ENCODE measurements around the gene MYRFL. TPM values are rescaled to one million over a fixed set of nuclear protein-coding genes. Genes with fewer than 3 reads are reported as not detected.
"Not testable (repeated sequence)": the region's sequence is repeated elsewhere in the genome, so short reads cannot be mapped to it uniquely, and the experiment has no call there.

MYRFL gene
- total and polyA plus RNA-seq, 2 donors = 0.28 to 0.59 TPM

- not testable (repeated sequence) for DNase-seq (ENCODE audit: low read depth in 6 of 9, low spot score in 9 of 9); H3K36me3 ChIP-seq (ENCODE audit: control insufficient read depth in 2 of 2, insufficient read depth in 2 of 2, low read length in 1 of 2); H3K27me3 ChIP-seq (ENCODE audit: control insufficient read depth in 2 of 2, insufficient read depth in 1 of 2, low read length in 1 of 2); H3K4me1 ChIP-seq (ENCODE audit: control insufficient read depth in 2 of 2, insufficient read depth in 2 of 2, low read length in 2 of 2); H3K4me3 ChIP-seq (ENCODE audit: low read length in 2 of 2); H3K27ac ChIP-seq (ENCODE audit: low read depth in 1 of 2, low read length in 1 of 2); H3K9me3 ChIP-seq (ENCODE audit: control insufficient read depth in 2 of 2, insufficient read depth in 1 of 2, low read length in 1 of 2)
- 97% methylated on average over 7 of the region's 7 CpGs for WGBS
Measured at GRCh38 chr12:69994086-69994485, 169.1 kb downstream of the MYRFL start.

- DNase-seq (ENCODE audit: low read depth in 6 of 9, low spot score in 9 of 9) = no peak
- WGBS = 85% methylated on average over 6 of the region's 6 CpGs
- H3K4me3 ChIP-seq (ENCODE audit: low read length in 2 of 2) = no peak overlapping the region
- H3K27me3 ChIP-seq (ENCODE audit: control insufficient read depth in 2 of 2, insufficient read depth in 1 of 2, low read length in 1 of 2) = no peaks in the 10 kb centered on the region
- H3K36me3 ChIP-seq (ENCODE audit: control insufficient read depth in 2 of 2, insufficient read depth in 2 of 2, low read length in 1 of 2) = no peaks in the 10 kb centered on the region
- no peak overlapping the region for H3K27ac ChIP-seq (ENCODE audit: low read depth in 1 of 2, low read length in 1 of 2)
- no peaks in the 10 kb centered on the region for H3K9me3 ChIP-seq (ENCODE audit: control insufficient read depth in 2 of 2, insufficient read depth in 1 of 2, low read length in 1 of 2)
- H3K4me1 ChIP-seq (ENCODE audit: control insufficient read depth in 2 of 2, insufficient read depth in 2 of 2, low read length in 2 of 2) = no peaks in the 10 kb centered on the region
Measured at GRCh38 chr12:69994724-69995173, 169.7 kb downstream of the MYRFL start.

DNA sequence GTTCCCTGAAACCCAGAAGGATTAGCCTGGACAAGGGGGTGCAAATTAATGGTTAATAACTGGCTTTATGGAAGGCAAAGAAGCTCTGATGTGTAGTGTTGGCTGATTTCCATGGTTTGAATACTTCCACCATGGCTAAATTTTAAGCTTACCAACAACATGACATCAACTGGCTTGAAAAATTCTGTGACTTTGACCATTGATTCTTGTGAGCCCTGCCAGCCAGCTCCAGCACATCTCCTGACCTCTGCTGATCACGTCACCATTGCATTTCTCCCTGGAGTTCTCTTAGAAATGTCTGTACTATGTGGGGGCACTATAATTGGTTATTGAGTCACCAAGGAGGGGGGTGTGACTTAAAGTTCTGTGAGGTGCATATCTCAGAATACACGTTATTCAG is 171.2 kb downstream of the MYRFL start:
- H3K4me1 ChIP-seq (ENCODE audit: control insufficient read depth in 2 of 2, insufficient read depth in 2 of 2, low read length in 2 of 2) = no peaks in the 10 kb centered on the region
- no peaks in the 10 kb centered on the region for H3K9me3 ChIP-seq (ENCODE audit: control insufficient read depth in 2 of 2, insufficient read depth in 1 of 2, low read length in 1 of 2)
- DNase-seq (ENCODE audit: low read depth in 6 of 9, low spot score in 9 of 9) = no peak
- no peaks in the 10 kb centered on the region for H3K36me3 ChIP-seq (ENCODE audit: control insufficient read depth in 2 of 2, insufficient read depth in 2 of 2, low read length in 1 of 2)
- H3K27me3 ChIP-seq (ENCODE audit: control insufficient read depth in 2 of 2, insufficient read depth in 1 of 2, low read length in 1 of 2) = no peaks in the 10 kb centered on the region
- H3K27ac ChIP-seq (ENCODE audit: low read depth in 1 of 2, low read length in 1 of 2) = no peak overlapping the region
- 82% methylated on average over 2 of the region's 2 CpGs for WGBS
- H3K4me3 ChIP-seq (ENCODE audit: low read length in 2 of 2) = no peak overlapping the region

- no peak overlapping the region for H3K27ac ChIP-seq (ENCODE audit: low read depth in 1 of 2, low read length in 1 of 2)
- DNase-seq (ENCODE audit: low read depth in 6 of 9, low spot score in 9 of 9) = no peak
- H3K27me3 ChIP-seq (ENCODE audit: control insufficient read depth in 2 of 2, insufficient read depth in 1 of 2, low read length in 1 of 2) = no peaks in the 10 kb centered on the region
- 96% methylated on average over 2 of the region's 2 CpGs for WGBS
- no peak overlapping the region for H3K4me3 ChIP-seq (ENCODE audit: low read length in 2 of 2)
- H3K9me3 ChIP-seq (ENCODE audit: control insufficient read depth in 2 of 2, insufficient read depth in 1 of 2, low read length in 1 of 2) = no peaks in the 10 kb centered on the region
- no peaks in the 10 kb centered on the region for H3K36me3 ChIP-seq (ENCODE audit: control insufficient read depth in 2 of 2, insufficient read depth in 2 of 2, low read length in 1 of 2)
- no peaks in the 10 kb centered on the region for H3K4me1 ChIP-seq (ENCODE audit: control insufficient read depth in 2 of 2, insufficient read depth in 2 of 2, low read length in 2 of 2)
Measured at GRCh38 chr12:69996722-69997121, 171.7 kb downstream of the MYRFL start.

DNA sequence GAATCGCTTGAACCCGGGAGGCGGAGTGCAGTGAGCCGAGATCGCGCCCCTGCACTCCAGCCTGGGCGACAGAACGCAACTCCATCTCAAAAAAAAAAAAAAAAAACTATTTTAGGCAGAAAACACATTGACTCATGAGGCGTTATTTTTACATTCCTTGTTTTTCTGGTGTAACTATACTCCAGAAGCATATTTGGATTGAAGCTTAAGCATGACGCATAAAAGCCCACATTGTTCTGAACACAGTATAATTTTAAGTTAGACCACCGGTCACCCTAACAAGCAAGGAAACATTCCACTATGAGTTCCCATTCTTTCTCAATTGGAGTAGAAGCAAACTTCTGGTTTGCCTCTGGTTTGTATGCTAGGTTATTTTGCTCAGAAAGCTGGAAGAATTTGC is 173.0 kb downstream of the MYRFL start:
- H3K27ac ChIP-seq (ENCODE audit: low read depth in 1 of 2, low read length in 1 of 2) = no peak overlapping the region
- no peak for DNase-seq (ENCODE audit: low read depth in 6 of 9, low spot score in 9 of 9)
- no peaks in the 10 kb centered on the region for H3K36me3 ChIP-seq (ENCODE audit: control insufficient read depth in 2 of 2, insufficient read depth in 2 of 2, low read length in 1 of 2)
- H3K27me3 ChIP-seq (ENCODE audit: control insufficient read depth in 2 of 2, insufficient read depth in 1 of 2, low read length in 1 of 2) = no peaks in the 10 kb centered on the region
- WGBS = 95% methylated on average over 11 of the region's 11 CpGs
- H3K9me3 ChIP-seq (ENCODE audit: control insufficient read depth in 2 of 2, insufficient read depth in 1 of 2, low read length in 1 of 2) = peaks cover 0 to 3% of the 10 kb centered on the region in 2 donors
- H3K4me1 ChIP-seq (ENCODE audit: control insufficient read depth in 2 of 2, insufficient read depth in 2 of 2, low read length in 2 of 2) = no peaks in the 10 kb centered on the region
- no peak overlapping the region for H3K4me3 ChIP-seq (ENCODE audit: low read length in 2 of 2)

DNA sequence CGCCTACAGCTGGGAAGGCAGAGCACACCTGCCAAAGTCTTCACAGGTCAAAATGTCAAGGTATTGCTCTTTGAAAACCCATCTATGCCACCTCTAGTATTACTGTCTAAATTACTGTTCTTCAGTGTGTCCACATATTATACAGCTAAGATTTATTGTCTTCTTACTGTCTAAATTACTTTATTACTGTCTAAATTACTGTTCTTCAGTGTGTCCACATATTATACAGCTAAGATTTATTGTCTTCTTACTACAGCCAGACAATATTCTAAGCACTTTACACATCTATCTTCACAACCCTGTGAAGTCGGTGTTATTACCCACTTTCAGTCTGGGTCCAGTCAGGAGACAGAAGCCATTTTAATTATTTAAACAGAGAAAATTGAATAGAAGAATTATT is 173.9 kb downstream of the MYRFL start:
- H3K27ac ChIP-seq (ENCODE audit: low read depth in 1 of 2, low read length in 1 of 2) = no peak overlapping the region
- no peak for DNase-seq (ENCODE audit: low read depth in 6 of 9, low spot score in 9 of 9)
- no peaks in the 10 kb centered on the region for H3K4me1 ChIP-seq (ENCODE audit: control insufficient read depth in 2 of 2, insufficient read depth in 2 of 2, low read length in 2 of 2)
- no peaks in the 10 kb centered on the region for H3K36me3 ChIP-seq (ENCODE audit: control insufficient read depth in 2 of 2, insufficient read depth in 2 of 2, low read length in 1 of 2)
- peaks cover 0 to 3% of the 10 kb centered on the region in 2 donors for H3K9me3 ChIP-seq (ENCODE audit: control insufficient read depth in 2 of 2, insufficient read depth in 1 of 2, low read length in 1 of 2)
- H3K27me3 ChIP-seq (ENCODE audit: control insufficient read depth in 2 of 2, insufficient read depth in 1 of 2, low read length in 1 of 2) = no peaks in the 10 kb centered on the region
- 98% methylated on average over 2 of the region's 2 CpGs for WGBS
- H3K4me3 ChIP-seq (ENCODE audit: low read length in 2 of 2) = no peak overlapping the region

- 61% methylated on average over 3 of the region's 3 CpGs for WGBS
- H3K27ac ChIP-seq (ENCODE audit: low read depth in 1 of 2, low read length in 1 of 2) = no peak overlapping the region
- no peaks in the 10 kb centered on the region for H3K4me1 ChIP-seq (ENCODE audit: control insufficient read depth in 2 of 2, insufficient read depth in 2 of 2, low read length in 2 of 2)
- peaks cover 0 to 3% of the 10 kb centered on the region in 2 donors for H3K9me3 ChIP-seq (ENCODE audit: control insufficient read depth in 2 of 2, insufficient read depth in 1 of 2, low read length in 1 of 2)
- H3K36me3 ChIP-seq (ENCODE audit: control insufficient read depth in 2 of 2, insufficient read depth in 2 of 2, low read length in 1 of 2) = no peaks in the 10 kb centered on the region
- H3K4me3 ChIP-seq (ENCODE audit: low read length in 2 of 2) = no peak overlapping the region
- H3K27me3 ChIP-seq (ENCODE audit: control insufficient read depth in 2 of 2, insufficient read depth in 1 of 2, low read length in 1 of 2) = no peaks in the 10 kb centered on the region
- DNase-seq (ENCODE audit: low read depth in 6 of 9, low spot score in 9 of 9) = no peak
Measured at GRCh38 chr12:69999561-69999960, 174.5 kb downstream of the MYRFL start.

GRCh38 chr12:70002097-70002911 is 177.3 kb downstream of the MYRFL start:
- no peaks in the 10 kb centered on the region for H3K27me3 ChIP-seq (ENCODE audit: control insufficient read depth in 2 of 2, insufficient read depth in 1 of 2, low read length in 1 of 2)
- 95% methylated on average over 3 of the region's 3 CpGs for WGBS
- H3K27ac ChIP-seq (ENCODE audit: low read depth in 1 of 2, low read length in 1 of 2) = no peak overlapping the region
- no peak overlapping the region for H3K4me3 ChIP-seq (ENCODE audit: low read length in 2 of 2)
- no peak for DNase-seq (ENCODE audit: low read depth in 6 of 9, low spot score in 9 of 9)
- H3K9me3 ChIP-seq (ENCODE audit: control insufficient read depth in 2 of 2, insufficient read depth in 1 of 2, low read length in 1 of 2) = peaks cover 0 to 9% of the 10 kb centered on the region in 2 donors
- no peaks in the 10 kb centered on the region for H3K4me1 ChIP-seq (ENCODE audit: control insufficient read depth in 2 of 2, insufficient read depth in 2 of 2, low read length in 2 of 2)
- no peaks in the 10 kb centered on the region for H3K36me3 ChIP-seq (ENCODE audit: control insufficient read depth in 2 of 2, insufficient read depth in 2 of 2, low read length in 1 of 2)

DNA sequence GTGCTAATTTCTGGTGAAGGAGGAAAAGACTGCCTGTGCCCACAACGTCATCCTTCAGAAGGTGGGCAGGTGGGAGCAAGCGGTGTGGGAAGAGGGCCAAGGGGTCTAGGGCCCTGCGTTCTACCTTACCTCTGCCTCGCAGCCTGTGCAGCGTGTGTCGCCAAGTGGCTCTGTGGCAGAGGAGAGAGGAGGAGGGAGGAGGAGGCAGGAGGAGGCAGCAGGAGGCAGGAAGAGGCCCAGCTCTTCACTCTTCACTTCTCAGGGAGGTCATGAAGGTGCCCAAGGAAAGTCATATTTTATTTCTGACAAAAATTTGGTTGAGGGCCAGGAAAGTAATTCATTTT is 177.9 kb downstream of the MYRFL start:
- WGBS = 58% methylated on average over 6 of the region's 6 CpGs
- no peaks in the 10 kb centered on the region for H3K4me1 ChIP-seq (ENCODE audit: control insufficient read depth in 2 of 2, insufficient read depth in 2 of 2, low read length in 2 of 2)
- DNase-seq (ENCODE audit: low read depth in 6 of 9, low spot score in 9 of 9) = no peak
- H3K36me3 ChIP-seq (ENCODE audit: control insufficient read depth in 2 of 2, insufficient read depth in 2 of 2, low read length in 1 of 2) = no peaks in the 10 kb centered on the region
- no peak overlapping the region for H3K4me3 ChIP-seq (ENCODE audit: low read length in 2 of 2)
- H3K9me3 ChIP-seq (ENCODE audit: control insufficient read depth in 2 of 2, insufficient read depth in 1 of 2, low read length in 1 of 2) = peaks cover 0 to 9% of the 10 kb centered on the region in 2 donors
- H3K27ac ChIP-seq (ENCODE audit: low read depth in 1 of 2, low read length in 1 of 2) = no peak overlapping the region
- H3K27me3 ChIP-seq (ENCODE audit: control insufficient read depth in 2 of 2, insufficient read depth in 1 of 2, low read length in 1 of 2) = no peaks in the 10 kb centered on the region
